Keratinocyte (primary cell): Measurements from ENCODE around the gene GABRA4. TPM values are rescaled to one million over a fixed set of nuclear protein-coding genes. Genes with fewer than 3 reads are reported as not detected.

ENCODE experiments used
- DNase-seq: peaks from one replicate; pipeline ENCODE4 v3.0.0-alpha.2; 2011; ENCODE audit warnings: low read depth, missing footprints, low spot score
- FAIRE-seq: peaks from 2 replicates; lab custom pipeline; 2011; peaks lifted over from hg19 to GRCh38; lab: Jason Lieb, UNC
- H2AFZ ChIP-seq: 2 replicates; pipeline ENCODE4 v1.6.0; 2012; ENCODE audit warnings: low read length, control low read depth, inconsistent platforms; ENCODE audit not compliant: control insufficient read depth
- H3K27ac ChIP-seq: 2 replicates; pipeline ENCODE4 v1.5.1; 2011; ENCODE audit warnings: low read length; ENCODE audit not compliant: control insufficient read depth, insufficient read depth
- H3K27me3 ChIP-seq: 3 replicates; pipeline ENCODE4 v1.6.0; 2011; ENCODE audit warnings: low read length; ENCODE audit not compliant: control insufficient read depth, insufficient read depth; ENCODE audit errors: extremely low read depth
- H3K36me3 ChIP-seq, 2 experiments: 2 replicates in 1 of 2; 3 replicates in 1 of 2; pipeline ENCODE4 v1.5.1; 2011; ENCODE audit warnings: low read length in 2 of 2, mild to moderate bottlenecking in 1 of 2; ENCODE audit not compliant: control insufficient read depth in 2 of 2, insufficient read depth in 2 of 2; ENCODE audit errors: extremely low read depth in 1 of 2
- H3K4me1 ChIP-seq: 3 replicates; pipeline ENCODE4 v1.5.1; 2011; ENCODE audit warnings: low read length; ENCODE audit not compliant: control insufficient read depth, insufficient read depth; ENCODE audit errors: extremely low read depth
- H3K4me2 ChIP-seq: 3 replicates; pipeline ENCODE4 v1.6.0; 2011; ENCODE audit warnings: low read depth, low read length; ENCODE audit not compliant: control insufficient read depth, insufficient read depth; ENCODE audit errors: extremely low read depth
- H3K4me3 ChIP-seq, 3 experiments: fragments of 200-600 bp in 1 of 3; sonication (generic) in 1 of 3; 2 replicates in 2 of 3; 3 replicates in 1 of 3; pipeline ENCODE4 v1.5.1; 2011 to 2016; ENCODE audit warnings: low read length in 3 of 3, mild to moderate bottlenecking in 3 of 3, control low read depth in 2 of 3, inconsistent platforms in 1 of 3, low read depth in 1 of 3, mixed read lengths in 1 of 3, mixed run types in 1 of 3, moderate library complexity in 1 of 3; ENCODE audit not compliant: control insufficient read depth in 2 of 3, insufficient read depth in 2 of 3; ENCODE audit errors: extremely low read depth in 1 of 3
- H3K79me2 ChIP-seq: 2 replicates; pipeline ENCODE4 v1.6.0; 2012; ENCODE audit warnings: low read length; ENCODE audit not compliant: control insufficient read depth, insufficient read depth
- H3K9ac ChIP-seq: 3 replicates; pipeline ENCODE4 v1.6.0; 2011; ENCODE audit warnings: low read length; ENCODE audit not compliant: control insufficient read depth, insufficient read depth; ENCODE audit errors: extremely low read depth
- H3K9me1 ChIP-seq: 3 replicates; pipeline ENCODE4 v1.6.0; 2011; ENCODE audit warnings: low read length; ENCODE audit not compliant: control insufficient read depth, insufficient read depth; ENCODE audit errors: extremely low read depth
- H3K9me3 ChIP-seq: 2 replicates; pipeline ENCODE4 v1.5.1; 2012; ENCODE audit warnings: low read depth, low read length; ENCODE audit not compliant: control insufficient read depth
- H4K20me1 ChIP-seq: 3 replicates; pipeline ENCODE4 v1.6.0; 2011; ENCODE audit warnings: low read length; ENCODE audit not compliant: control insufficient read depth, insufficient read depth; ENCODE audit errors: extremely low read depth
- EZH2 ChIP-seq: IDR thresholded peaks from one replicate; pipeline ENCODE4 v1.6.1; 2012; ENCODE audit warnings: inconsistent platforms, mild to moderate bottlenecking, low read length, moderate library complexity
- dilution Hi-C: fragments of 300-500 bp; cut with MboI; formaldehyde crosslinking; loops from one replicate; pipeline ENCODE4 v1.7.0; 2020; ENCODE audit warnings: low sequenced_read_pairs; ENCODE audit not compliant: extremely low pct_ligation_motif_present
- polyA plus RNA-seq, 5 experiments: library from polyadenylated mRNA; depleted of rRNA in 3 of 5; stranded (reverse) in 3 of 5; stranded (forward) in 1 of 5; unstranded in 1 of 5; fragments of >200 nt; gene quantifications; 1 replicate in 1 of 5; 2 replicates in 3 of 5; 3 replicates in 1 of 5; pipeline versions ENCODE4 v1.2.1 to v1.2.3, GENCODE V29; 2011 to 2012; ENCODE audit warnings: missing spikeins in 2 of 5, low read depth in 1 of 5, low replicate concordance in 1 of 5
- TF ChIP-seq, protein P1 (sequence below), 3 experiments: IDR thresholded peaks in 1 of 3; conservative IDR thresholded peaks in 1 of 3; optimal IDR thresholded peaks in 1 of 3; 2 replicates in 2 of 3; 3 replicates in 1 of 3; pipeline versions ENCODE3 to v1.5.1; 2011; ENCODE audit warnings: low read length in 3 of 3, mild to moderate bottlenecking in 3 of 3, moderate library complexity in 2 of 3, control low read depth in 1 of 3, inconsistent platforms in 1 of 3; ENCODE audit not compliant: insufficient read depth in 2 of 3; ENCODE audit errors: extremely low read depth in 1 of 3

The GABRA4 gene
- polyA plus RNA-seq, 1 donor (not counting 4 experiments of a cell fraction or from before 2014, with no cell fraction given): not detected

DNA sequence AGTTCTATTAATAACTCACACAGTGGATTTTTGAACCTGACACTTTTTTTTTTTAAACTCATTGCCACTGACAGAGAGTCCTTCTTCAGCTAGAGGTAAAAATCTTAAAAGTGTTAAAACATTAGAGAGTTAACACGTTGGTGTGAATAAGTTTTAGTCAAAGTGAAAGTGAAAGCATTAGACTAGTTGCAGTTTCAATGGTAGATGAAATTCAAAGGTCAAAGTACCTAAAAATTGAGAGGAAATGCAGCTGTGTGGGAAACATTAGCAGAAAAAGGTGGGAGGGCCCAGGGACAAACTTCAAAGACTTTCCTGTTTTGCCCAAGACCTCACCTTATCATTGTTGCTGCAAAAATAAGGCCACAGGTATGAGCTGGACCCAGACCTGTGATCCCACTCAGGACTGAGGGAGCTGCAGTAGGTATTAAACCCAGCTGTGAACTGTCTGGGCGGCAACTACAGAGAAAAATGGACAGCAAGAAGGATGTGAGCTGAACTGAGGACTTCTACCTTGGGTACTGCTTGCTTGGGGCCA lies 17.6 kb upstream of the GABRA4 start:
- H3K4me2 ChIP-seq: no peak overlapping the region
- H3K9me3 ChIP-seq: no peaks in the 10 kb centered on the region
- no peaks in the 10 kb centered on the region for H3K4me1 ChIP-seq
- FAIRE-seq: no peak
- no peaks in the 10 kb centered on the region for H3K36me3 ChIP-seq
- H3K27me3 ChIP-seq: no peaks in the 10 kb centered on the region
- no peak overlapping the region for H3K27ac ChIP-seq
- H3K9me1 ChIP-seq: no peaks in the 10 kb centered on the region
- H2AFZ ChIP-seq: peak overlapping the region; percentile 6
- DNase-seq: no peak
- H3K79me2 ChIP-seq: no peaks in the 10 kb centered on the region
- H3K9ac ChIP-seq: no peak overlapping the region
- H3K4me3 ChIP-seq: no peak overlapping the region
- no peak for TF ChIP-seq EZH2
- TF ChIP-seq, protein P1, sequence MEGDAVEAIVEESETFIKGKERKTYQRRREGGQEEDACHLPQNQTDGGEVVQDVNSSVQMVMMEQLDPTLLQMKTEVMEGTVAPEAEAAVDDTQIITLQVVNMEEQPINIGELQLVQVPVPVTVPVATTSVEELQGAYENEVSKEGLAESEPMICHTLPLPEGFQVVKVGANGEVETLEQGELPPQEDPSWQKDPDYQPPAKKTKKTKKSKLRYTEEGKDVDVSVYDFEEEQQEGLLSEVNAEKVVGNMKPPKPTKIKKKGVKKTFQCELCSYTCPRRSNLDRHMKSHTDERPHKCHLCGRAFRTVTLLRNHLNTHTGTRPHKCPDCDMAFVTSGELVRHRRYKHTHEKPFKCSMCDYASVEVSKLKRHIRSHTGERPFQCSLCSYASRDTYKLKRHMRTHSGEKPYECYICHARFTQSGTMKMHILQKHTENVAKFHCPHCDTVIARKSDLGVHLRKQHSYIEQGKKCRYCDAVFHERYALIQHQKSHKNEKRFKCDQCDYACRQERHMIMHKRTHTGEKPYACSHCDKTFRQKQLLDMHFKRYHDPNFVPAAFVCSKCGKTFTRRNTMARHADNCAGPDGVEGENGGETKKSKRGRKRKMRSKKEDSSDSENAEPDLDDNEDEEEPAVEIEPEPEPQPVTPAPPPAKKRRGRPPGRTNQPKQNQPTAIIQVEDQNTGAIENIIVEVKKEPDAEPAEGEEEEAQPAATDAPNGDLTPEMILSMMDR (optimal IDR thresholded peaks at IDR 0.05 in 1 of 3, IDR thresholded peaks at IDR 0.05 in 1 of 3, conservative IDR thresholded peaks at IDR 0.05 in 1 of 3; ENCODE audit: extremely low read depth in 1 of 3, insufficient read depth in 2 of 3, low read length in 3 of 3): no peak
- no peaks in the 10 kb centered on the region for H4K20me1 ChIP-seq
- dilution Hi-C loops: no loop called here

DNA sequence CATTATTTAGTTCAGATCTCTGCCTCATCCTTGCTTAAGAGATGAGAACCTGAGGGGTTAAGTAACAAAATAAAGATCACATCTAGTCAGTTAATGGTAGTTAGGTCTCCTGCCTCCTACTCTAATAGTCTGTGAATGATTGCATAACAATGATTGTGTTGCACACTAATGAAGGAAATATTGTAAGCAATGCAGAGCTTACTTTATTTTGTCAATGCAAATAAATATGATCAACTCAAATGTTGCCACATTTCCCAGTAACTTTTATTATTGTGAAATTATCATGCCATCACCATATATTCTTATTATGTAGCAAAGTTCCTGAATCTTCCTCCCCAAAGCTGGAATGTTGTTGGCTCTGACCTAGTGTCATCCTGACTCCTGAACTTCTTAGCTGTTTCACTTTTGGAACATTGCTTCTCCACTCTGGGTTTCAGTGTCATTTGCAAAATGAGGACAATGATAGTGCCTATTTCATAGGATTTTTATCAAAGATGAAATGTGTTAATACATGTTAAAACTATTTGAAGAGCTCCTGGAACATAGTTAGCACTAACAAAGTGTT lies 17.0 kb upstream of the GABRA4 start:
- FAIRE-seq (no peak), DNase-seq (no peak)
- TF ChIP-seq, protein P1 (optimal IDR thresholded peaks at IDR 0.05 in 1 of 3, IDR thresholded peaks at IDR 0.05 in 1 of 3, conservative IDR thresholded peaks at IDR 0.05 in 1 of 3; ENCODE audit: extremely low read depth in 1 of 3, insufficient read depth in 2 of 3, low read length in 3 of 3): no peak
- TF ChIP-seq EZH2: no peak
- Histone ChIP-seq H2AFZ (peak overlapping the region; percentile 4), H3K27ac (no peak overlapping the region), H3K4me1 (no peaks in the 10 kb centered on the region), H3K9ac (no peak overlapping the region), H3K9me1 (no peaks in the 10 kb centered on the region), H4K20me1 (no peaks in the 10 kb centered on the region), H3K9me3 (no peaks in the 10 kb centered on the region), H3K27me3 (no peaks in the 10 kb centered on the region), H3K4me2 (no peak overlapping the region), H3K79me2 (no peaks in the 10 kb centered on the region), H3K4me3 (no peak overlapping the region), H3K36me3 (no peaks in the 10 kb centered on the region)
- dilution Hi-C loops: no loop called here
